Smooth muscle cell of bladder (primary cell): Measurements from ENCODE around the gene METTL24. TPM values are rescaled to one million over a fixed set of nuclear protein-coding genes. Genes with fewer than 3 reads are reported as not detected.

Experiments used
- total RNA-seq: library from RNA; depleted of rRNA; stranded (reverse); fragments of >200 nt; gene quantifications from 2 replicates; pipeline ENCODE4 v1.2.3, GENCODE V29; 2014

Gene METTL24
- total RNA-seq = 0.43 and 1.2 TPM in 2 replicates

GRCh38 chr6:110357664-110358552 lies at the start of gene METTL24:
Gene METTL24, minus strand, starts transcription at chr6:110358349. Its CDS starts 77 bp downstream, at chr6:110358272.

Other genes with a start within 250 kb of the METTL24 start
- gene WASF1, start 178.7 kb downstream of the METTL24 start, total RNA-seq = 5.8 and 6.5 TPM in 2 replicates
- 18.2 and 22.2 TPM in 2 replicates for gene CDC40, start 177.9 kb downstream of the METTL24 start, total RNA-seq
- gene DDO, start 57.2 kb upstream of the METTL24 start, total RNA-seq = 1.2 and 1.3 TPM in 2 replicates
- not detected in 2 replicates for gene SLC22A16, start 118.3 kb upstream of the METTL24 start, total RNA-seq